H9 (cell line): ENCODE measurements around the gene STARD9. TPM values are rescaled to one million over a fixed set of nuclear protein-coding genes. Genes with fewer than 3 reads are reported as not detected.
A peak's percentile ranks its signal among the peaks of the same experiment; 100 is the strongest.

ENCODE experiments used
- DNase-seq: peaks from one replicate; pipeline ENCODE4 v3.0.0-alpha.2; 2017
- H2AFZ ChIP-seq: one replicate; pipeline ENCODE4 v1.6.1; 2013; ENCODE audit warnings: mild to moderate bottlenecking, low read length, control low read depth, moderate library complexity
- H2AK5ac ChIP-seq: 2 replicates; pipeline ENCODE4 v1.6.1; 2013; ENCODE audit warnings: low read length, control low read depth, mixed read lengths; ENCODE audit not compliant: insufficient read length
- H2BK120ac ChIP-seq: one replicate; pipeline ENCODE4 v1.6.1; 2013; ENCODE audit warnings: low read depth, mild to moderate bottlenecking, low read length, control low read depth, inconsistent platforms; ENCODE audit not compliant: poor library complexity, severe bottlenecking
- H2BK12ac ChIP-seq: 2 replicates; pipeline ENCODE4 v1.6.1; 2013; ENCODE audit warnings: low read length, control low read depth, mixed read lengths, low read depth; ENCODE audit not compliant: insufficient read length
- H2BK15ac ChIP-seq: 2 replicates; pipeline ENCODE4 v1.6.1; 2013; ENCODE audit warnings: low read depth, low read length, control low read depth
- H2BK20ac ChIP-seq: one replicate; pipeline ENCODE4 v1.6.1; 2013; ENCODE audit warnings: low read depth, mild to moderate bottlenecking, low read length, control low read depth, inconsistent platforms; ENCODE audit not compliant: poor library complexity, severe bottlenecking
- H2BK5ac ChIP-seq: 2 replicates; pipeline ENCODE4 v1.6.1; 2013; ENCODE audit warnings: low read length, control low read depth, mixed read lengths; ENCODE audit not compliant: insufficient read length
- H3K14ac ChIP-seq: 2 replicates; pipeline ENCODE4 v1.6.1; 2013; ENCODE audit warnings: low read length, control low read depth; ENCODE audit not compliant: insufficient read depth
- H3K18ac ChIP-seq: 2 replicates; pipeline ENCODE4 v1.6.1; 2013; ENCODE audit warnings: low read depth, mild to moderate bottlenecking, mixed read lengths, low read length, control low read depth; ENCODE audit not compliant: insufficient read length
- H3K23ac ChIP-seq: 2 replicates; pipeline ENCODE4 v1.6.1; 2013; ENCODE audit warnings: low read length, control low read depth, mixed read lengths, low read depth; ENCODE audit not compliant: insufficient read length
- H3K23me2 ChIP-seq: 2 replicates; pipeline ENCODE4 v1.6.1; 2013; ENCODE audit warnings: low read depth, mild to moderate bottlenecking, mixed read lengths, low read length, control low read depth; ENCODE audit not compliant: insufficient read length, poor library complexity, severe bottlenecking
- H3K27ac ChIP-seq: 2 replicates; pipeline ENCODE4 v1.5.1; 2013; ENCODE audit warnings: low read length, control low read depth, mixed read lengths, low read depth; ENCODE audit not compliant: insufficient read length
- H3K27me3 ChIP-seq: 2 replicates; pipeline ENCODE4 v1.6.1; 2013; ENCODE audit warnings: low read length, control low read depth, inconsistent platforms; ENCODE audit not compliant: insufficient read depth
- H3K4ac ChIP-seq: 2 replicates; pipeline ENCODE4 v1.6.1; 2013; ENCODE audit warnings: low read depth, mild to moderate bottlenecking, control low read depth, inconsistent platforms, low read length, moderate library complexity
- H3K4me1 ChIP-seq: 2 replicates; pipeline ENCODE4 v1.6.1; 2013; ENCODE audit warnings: low read length, control low read depth, inconsistent platforms; ENCODE audit not compliant: insufficient read depth
- H3K4me2 ChIP-seq: 2 replicates; pipeline ENCODE4 v1.6.1; 2013; ENCODE audit warnings: low read length, control low read depth, mixed read lengths; ENCODE audit not compliant: insufficient read length, insufficient read depth
- H3K56ac ChIP-seq: 2 replicates; pipeline ENCODE4 v1.6.1; 2013; ENCODE audit warnings: low read depth, mild to moderate bottlenecking, mixed read lengths, low read length, control low read depth; ENCODE audit not compliant: insufficient read length
- H3K79me1 ChIP-seq: 2 replicates; pipeline ENCODE4 v1.6.1; 2013; ENCODE audit warnings: low read depth, mild to moderate bottlenecking, moderate library complexity, low read length, control low read depth, inconsistent platforms; ENCODE audit not compliant: insufficient read depth, poor library complexity, severe bottlenecking
- H3K79me2 ChIP-seq: 2 replicates; pipeline ENCODE4 v1.6.1; 2013; ENCODE audit warnings: low read length, control low read depth, inconsistent platforms; ENCODE audit not compliant: insufficient read depth
- H3K9ac ChIP-seq: 2 replicates; pipeline ENCODE4 v1.6.1; 2013; ENCODE audit warnings: low read length, control low read depth, mixed read lengths; ENCODE audit not compliant: insufficient read length; ENCODE audit errors: extremely low read depth
- H3K9me3 ChIP-seq: one replicate; pipeline ENCODE4 v1.6.1; 2013; ENCODE audit warnings: low read depth, low read length, inconsistent platforms; ENCODE audit not compliant: control insufficient read depth
- H3T11ph ChIP-seq: one replicate; pipeline ENCODE4 v1.6.1; 2013; ENCODE audit warnings: mild to moderate bottlenecking, low read length, control low read depth, inconsistent platforms
- H4K20me1 ChIP-seq: one replicate; pipeline ENCODE4 v1.6.1; 2013; ENCODE audit not compliant: control insufficient read depth, insufficient read length, insufficient read depth
- H4K5ac ChIP-seq: 2 replicates; pipeline ENCODE4 v1.6.1; 2013; ENCODE audit warnings: low read depth, mild to moderate bottlenecking, mixed read lengths, low read length, control low read depth; ENCODE audit not compliant: insufficient read length
- H4K8ac ChIP-seq: replicated peaks from 2 replicates; pipeline ENCODE4 v1.6.1; 2013; ENCODE audit warnings: low read length, control low read depth, mixed read lengths, low read depth; ENCODE audit not compliant: insufficient read length
- H4K91ac ChIP-seq: 2 replicates; pipeline ENCODE4 v1.6.1; 2013; ENCODE audit warnings: low read depth, mild to moderate bottlenecking, moderate library complexity, mixed read lengths, low read length, control low read depth; ENCODE audit not compliant: insufficient read length
- H3K27ac Mint-ChIP-seq, 3 experiments: 2 replicates in 2 of 3; 3 replicates in 1 of 3; pipeline ENCODE4 v1.8.0; 2020 to 2021; ENCODE audit warnings: mixed read lengths in 3 of 3, mild to moderate bottlenecking in 1 of 3, moderate library complexity in 1 of 3
- H3K27me3 Mint-ChIP-seq: 2 replicates; pipeline ENCODE4 v1.8.0; 2021; ENCODE audit warnings: low read depth, mild to moderate bottlenecking, moderate library complexity, mixed read lengths
- H3K36me3 Mint-ChIP-seq, 3 experiments: 2 replicates in 2 of 3; 3 replicates in 1 of 3; pipeline ENCODE4 v1.8.0; 2020 to 2021; ENCODE audit warnings: low read depth in 3 of 3, mixed read lengths in 3 of 3; ENCODE audit not compliant: insufficient read depth in 1 of 3
- H3K4me1 Mint-ChIP-seq, 2 experiments: 2 replicates each; pipeline ENCODE4 v1.8.0; 2020; ENCODE audit warnings: mixed read lengths in 2 of 2
- H3K4me3 Mint-ChIP-seq, 2 experiments: 2 replicates in 1 of 2; 3 replicates in 1 of 2; pipeline ENCODE4 v1.8.0; 2020 to 2021; ENCODE audit warnings: mild to moderate bottlenecking in 2 of 2, mixed read lengths in 2 of 2, moderate library complexity in 1 of 2
- H3K9me3 Mint-ChIP-seq, 2 experiments: 2 replicates in 1 of 2; 3 replicates in 1 of 2; pipeline ENCODE4 v1.8.0; 2020; ENCODE audit warnings: mild to moderate bottlenecking in 2 of 2, mixed read lengths in 2 of 2, moderate library complexity in 1 of 2
- CTCF ChIP-seq: fragments of 200-600 bp; sonication (generic); conservative IDR thresholded peaks from 3 replicates; pipeline ENCODE4 v1.8.0; 2021; ENCODE audit warnings: antibody characterized with exemption, mild to moderate bottlenecking
- WGBS: extraction: QIAGEN DNeasy Blood & Tissue Kit; methylation state at CpG from one replicate; pipeline ENCODE4 v1.1.7; 2013; ENCODE audit warnings: missing lambda C conversion rate, low lambda C conversion rate, mixed read lengths; ENCODE audit not compliant: insufficient read length; ENCODE audit errors: extremely low coverage; 5-methylcytosine and 5-hydroxymethylcytosine counted together
- total RNA-seq: library from RNA; stranded (reverse); gene quantifications from 2 replicates; pipeline ENCODE4 v1.2.1, GENCODE V29; 2021

The STARD9 gene
- total RNA-seq, 1 experiment from 2014 or later, result 6.9 TPM

DNA sequence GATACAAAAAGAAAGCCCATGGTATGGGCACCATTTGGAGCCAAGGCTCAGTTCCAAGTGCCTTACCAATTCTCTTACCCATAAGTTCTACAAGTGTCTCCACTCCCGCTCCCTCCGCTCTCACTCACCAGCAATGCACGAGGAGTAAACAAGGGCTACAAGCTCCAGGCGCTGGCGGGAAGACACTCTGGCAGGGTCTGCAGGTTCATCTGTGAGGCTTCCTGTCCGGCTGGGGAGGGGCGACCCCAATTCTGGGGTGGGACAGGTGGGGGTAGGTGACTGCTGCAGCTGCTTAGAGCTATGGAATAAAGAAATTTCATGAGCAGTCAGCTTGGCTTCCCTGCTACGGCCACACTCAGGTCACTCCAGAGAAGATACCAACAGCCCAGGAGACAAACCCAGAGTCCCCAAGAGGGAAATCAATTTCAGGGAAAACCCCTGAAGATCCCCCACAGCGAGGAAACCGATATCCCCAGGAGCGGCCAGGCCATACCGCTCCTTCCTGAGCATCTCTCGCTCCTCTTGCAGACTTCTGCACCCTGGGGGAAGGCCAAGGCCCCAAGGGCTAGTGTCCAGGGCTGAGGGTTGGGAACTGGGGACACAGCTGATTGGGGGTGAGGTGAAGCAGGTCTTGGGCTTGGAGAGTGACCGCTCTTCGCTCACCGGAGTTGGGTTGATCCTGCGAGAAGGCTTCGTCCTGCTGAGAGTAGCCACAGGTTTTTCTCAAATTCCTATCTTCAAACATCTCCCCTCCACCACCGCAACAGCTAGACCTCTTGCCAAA is 160.2 kb downstream of the STARD9 start:
- H3K27me3 Mint-ChIP-seq, result no peaks in the 10 kb centered on the region
- no peaks in the 10 kb centered on the region; a peak in 1 of 5 replicates for H3K9me3 Mint-ChIP-seq
- no peak overlapping the region for H3T11ph ChIP-seq
- no peaks in the 10 kb centered on the region for H3K9me3 ChIP-seq
- H4K91ac ChIP-seq, result no peak overlapping the region
- no CpG with 5 or more reads among the region's 19 CpGs for WGBS
- no peak overlapping the region for H3K27ac ChIP-seq
- no peaks in the 10 kb centered on the region for H3K27me3 ChIP-seq
- no peaks in the 10 kb centered on the region for H3K79me1 ChIP-seq
- peak overlapping the region; percentile 73 to 86 for H3K4me3 Mint-ChIP-seq
- no peaks in the 10 kb centered on the region for H4K20me1 ChIP-seq
- peak overlapping the region; percentile 38 for H3K4me2 ChIP-seq
- no peak overlapping the region for H2BK5ac ChIP-seq
- no peaks in the 10 kb centered on the region for H3K79me2 ChIP-seq
- no peak overlapping the region for H2BK12ac ChIP-seq
- TF ChIP-seq CTCF, result no peak
- H4K5ac ChIP-seq, result no peak overlapping the region
- H3K18ac ChIP-seq, result no peak overlapping the region
- H2BK15ac ChIP-seq, result no peak overlapping the region
- H3K23ac ChIP-seq, result no peak overlapping the region
- H4K8ac ChIP-seq, result no peak overlapping the region
- H3K23me2 ChIP-seq, result no peaks in the 10 kb centered on the region
- no peak overlapping the region for H3K14ac ChIP-seq
- H3K27ac Mint-ChIP-seq, result no peak overlapping the region; a peak in 1 of 7 replicates
- H3K9ac ChIP-seq, result no peak overlapping the region
- no peak for DNase-seq
- H3K4me1 ChIP-seq, result no peaks in the 10 kb centered on the region
- H2AK5ac ChIP-seq, result no peak overlapping the region
- H2AFZ ChIP-seq, result no peak overlapping the region
- no peak overlapping the region for H2BK20ac ChIP-seq
- no peak overlapping the region for H2BK120ac ChIP-seq
- H3K4ac ChIP-seq, result no peak overlapping the region
- H3K4me1 Mint-ChIP-seq, result peaks cover 7 to 9% of the 10 kb centered on the region in 2 experiments; a peak in 3 of 4 replicates
- H3K56ac ChIP-seq, result no peak overlapping the region
- peaks cover 16 to 45% (median 42%) of the 10 kb centered on the region in 3 experiments; a peak in 6 of 7 replicates for H3K36me3 Mint-ChIP-seq
